Endodermal cell (in vitro differentiated cells): ENCODE results near the gene FIBCD1. TPM values are rescaled to one million over a fixed set of nuclear protein-coding genes. Genes with fewer than 3 reads are reported as not detected.

Experiments
- DNase-seq: peaks from one replicate; pipeline ENCODE4 v3.0.0-alpha.2; 2017
- H3K27ac ChIP-seq: 2 replicates; pipeline ENCODE4 v1.5.1; 2013; ENCODE audit warnings: mild to moderate bottlenecking, low read depth, low read length, moderate library complexity
- H3K27me3 ChIP-seq: 2 replicates; pipeline ENCODE4 v1.6.1; 2013; ENCODE audit warnings: mild to moderate bottlenecking, low read length, moderate library complexity; ENCODE audit not compliant: insufficient read depth, control insufficient read depth, poor library complexity, severe bottlenecking
- H3K36me3 ChIP-seq: 2 replicates; pipeline ENCODE4 v1.7.0; 2013; ENCODE audit warnings: mild to moderate bottlenecking, low read length, moderate library complexity; ENCODE audit not compliant: control insufficient read depth, insufficient read depth
- H3K4me1 ChIP-seq: one replicate; pipeline ENCODE4 v1.7.0; 2013; ENCODE audit warnings: low read length; ENCODE audit not compliant: control insufficient read depth, insufficient read depth
- H3K4me3 ChIP-seq: 2 replicates; pipeline ENCODE4 v1.5.1; 2013; ENCODE audit warnings: mild to moderate bottlenecking, low read length, moderate library complexity
- H3K9ac ChIP-seq: 2 replicates; pipeline ENCODE4 v1.6.1; 2013; ENCODE audit warnings: mild to moderate bottlenecking, low read length, moderate library complexity; ENCODE audit not compliant: poor library complexity, severe bottlenecking; ENCODE audit errors: extremely low read depth
- H3K9me3 ChIP-seq: 2 replicates; pipeline ENCODE4 v1.6.1; 2013; ENCODE audit warnings: mild to moderate bottlenecking, low read length, moderate library complexity; ENCODE audit not compliant: control insufficient read depth
- H3K27ac Mint-ChIP-seq: 2 replicates; pipeline ENCODE4 v1.8.0; 2020; ENCODE audit warnings: mixed read lengths
- H3K27me3 Mint-ChIP-seq: 2 replicates; pipeline ENCODE4 v1.8.0; 2021; ENCODE audit warnings: mild to moderate bottlenecking, mixed read lengths; ENCODE audit not compliant: insufficient read depth
- H3K36me3 Mint-ChIP-seq: 2 replicates; pipeline ENCODE4 v1.8.0; 2020; ENCODE audit warnings: low read depth, mixed read lengths
- H3K4me1 Mint-ChIP-seq: 2 replicates; pipeline ENCODE4 v1.8.0; 2020; ENCODE audit warnings: mixed read lengths
- H3K4me3 Mint-ChIP-seq: 2 replicates; pipeline ENCODE4 v1.8.0; 2020; ENCODE audit warnings: mild to moderate bottlenecking, moderate library complexity, mixed read lengths
- H3K9me3 Mint-ChIP-seq: 2 replicates; pipeline ENCODE4 v1.8.0; 2020; ENCODE audit warnings: mild to moderate bottlenecking, mixed read lengths
- WGBS, 2 experiments: methylation state at CpG; one replicate each; pipeline versions ENCODE4 v1.1.5 to v1.1.7; 2013; ENCODE audit warnings: missing lambda C conversion rate in 2 of 2, mixed read lengths in 1 of 2; ENCODE audit not compliant: insufficient coverage in 1 of 2, insufficient read length in 1 of 2; 5-methylcytosine and 5-hydroxymethylcytosine counted together
- total RNA-seq, 2 donors: library from RNA; stranded (reverse); fragmentation: NEBNext Ultra II Directional in 1 of 2; extraction: Animal tissue kit (Norgen Biotek cat#: 25700) in 1 of 2; gene quantifications; 2 replicates in 1 of 2; 3 replicates in 1 of 2; pipeline ENCODE4 v1.2.1, GENCODE V29; 2021
- TF ChIP-seq, protein P1 (sequence below): fragments of 200-600 bp; sonication (generic); conservative IDR thresholded peaks from 2 replicates; pipeline ENCODE4 v1.5.0; 2021; ENCODE audit warnings: antibody characterized with exemption, mild to moderate bottlenecking

FIBCD1 gene
- total RNA-seq, 2 donors from 2014 or later = 2.8 to 3.7 TPM

DNA sequence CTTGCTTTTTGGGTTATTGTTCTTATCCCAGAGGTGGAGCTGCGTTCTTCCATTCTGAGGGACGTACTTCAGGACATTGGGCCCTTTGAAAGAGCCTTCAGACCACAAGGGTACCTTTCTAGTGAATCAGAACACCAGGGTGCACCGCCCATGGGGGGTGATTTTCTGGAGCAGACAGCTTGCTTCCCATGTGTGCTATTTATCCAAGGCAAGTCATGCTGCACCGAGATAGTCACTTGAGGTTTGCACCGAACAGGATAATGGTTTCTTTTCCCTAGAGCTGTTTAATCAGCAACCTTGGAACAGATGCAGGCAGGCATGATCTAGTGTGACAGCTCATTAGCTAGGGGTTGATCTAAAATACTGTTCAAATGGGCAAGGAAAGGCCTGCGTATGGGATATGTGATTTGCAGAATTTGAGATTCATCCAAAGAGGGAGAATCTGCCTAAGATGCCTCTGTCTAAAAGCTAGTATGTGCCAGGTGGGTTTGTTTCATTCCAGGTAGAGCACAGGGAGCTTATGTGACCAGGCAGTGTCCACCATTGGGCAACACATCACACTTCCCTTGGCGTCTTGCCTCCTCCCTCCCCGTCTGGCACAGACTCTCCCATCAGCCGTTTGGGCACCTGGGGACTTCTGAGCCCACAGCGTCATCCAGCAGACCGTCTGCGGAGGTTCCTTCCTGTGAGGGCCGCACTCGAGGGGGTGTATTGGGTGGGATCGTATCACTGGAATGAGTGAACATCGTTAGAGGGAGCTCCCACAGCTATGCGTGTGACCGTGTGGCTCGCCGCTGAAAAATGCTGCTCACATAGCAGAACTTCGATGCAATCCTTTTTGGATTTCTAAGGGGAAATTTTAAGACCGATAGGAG is 80.9 kb downstream of the FIBCD1 start:
- Histone ChIP-seq H3K36me3 (peaks cover 66% of the 10 kb centered on the region), H3K4me3 (no peak overlapping the region), H3K27me3 (no peaks in the 10 kb centered on the region), H3K4me1 (no peaks in the 10 kb centered on the region), H3K9ac (no peak overlapping the region), H3K9me3 (no peaks in the 10 kb centered on the region), H3K27ac (peak overlapping the region; percentile 12)
- no peaks in the 10 kb centered on the region for H3K9me3 Mint-ChIP-seq
- no peak overlapping the region for H3K4me3 Mint-ChIP-seq
- H3K4me1 Mint-ChIP-seq = peaks cover 20% of the 10 kb centered on the region
- TF ChIP-seq, protein P1, sequence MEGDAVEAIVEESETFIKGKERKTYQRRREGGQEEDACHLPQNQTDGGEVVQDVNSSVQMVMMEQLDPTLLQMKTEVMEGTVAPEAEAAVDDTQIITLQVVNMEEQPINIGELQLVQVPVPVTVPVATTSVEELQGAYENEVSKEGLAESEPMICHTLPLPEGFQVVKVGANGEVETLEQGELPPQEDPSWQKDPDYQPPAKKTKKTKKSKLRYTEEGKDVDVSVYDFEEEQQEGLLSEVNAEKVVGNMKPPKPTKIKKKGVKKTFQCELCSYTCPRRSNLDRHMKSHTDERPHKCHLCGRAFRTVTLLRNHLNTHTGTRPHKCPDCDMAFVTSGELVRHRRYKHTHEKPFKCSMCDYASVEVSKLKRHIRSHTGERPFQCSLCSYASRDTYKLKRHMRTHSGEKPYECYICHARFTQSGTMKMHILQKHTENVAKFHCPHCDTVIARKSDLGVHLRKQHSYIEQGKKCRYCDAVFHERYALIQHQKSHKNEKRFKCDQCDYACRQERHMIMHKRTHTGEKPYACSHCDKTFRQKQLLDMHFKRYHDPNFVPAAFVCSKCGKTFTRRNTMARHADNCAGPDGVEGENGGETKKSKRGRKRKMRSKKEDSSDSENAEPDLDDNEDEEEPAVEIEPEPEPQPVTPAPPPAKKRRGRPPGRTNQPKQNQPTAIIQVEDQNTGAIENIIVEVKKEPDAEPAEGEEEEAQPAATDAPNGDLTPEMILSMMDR = no peak
- DNase-seq = no peak
- WGBS, 2 experiments = 89 to 91% methylated on average over 19 to 22 of the region's 22 CpGs
- H3K27ac Mint-ChIP-seq = peak overlapping the region; percentile 83
- H3K27me3 Mint-ChIP-seq = no peaks in the 10 kb centered on the region
- H3K36me3 Mint-ChIP-seq = peaks cover 45% of the 10 kb centered on the region

DNA sequence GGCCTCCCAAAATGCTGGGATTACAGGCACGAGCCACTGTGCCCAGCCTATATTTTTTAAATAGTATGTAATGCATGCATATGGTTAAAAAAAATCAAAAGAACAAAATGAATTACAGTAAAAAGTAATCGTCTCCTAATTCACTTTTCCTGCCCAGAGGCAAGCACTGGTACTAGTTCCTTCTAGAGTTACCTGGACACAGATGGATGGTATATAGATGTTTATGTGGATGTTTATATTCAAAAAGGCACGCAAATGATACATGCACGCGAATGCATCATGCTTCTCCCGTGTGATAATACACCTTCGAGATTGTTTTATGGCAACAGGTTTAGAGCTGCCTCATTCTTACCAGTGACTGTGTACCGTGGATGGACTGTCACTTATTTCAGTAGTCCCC is 82.6 kb downstream of the FIBCD1 start:
- peaks cover 46% of the 10 kb centered on the region for H3K36me3 Mint-ChIP-seq
- no peak overlapping the region for H3K4me3 ChIP-seq
- TF ChIP-seq, protein P1 = no peak
- no peak overlapping the region for H3K27ac Mint-ChIP-seq
- no peak overlapping the region for H3K9ac ChIP-seq
- H3K4me3 Mint-ChIP-seq = no peak overlapping the region
- H3K27ac ChIP-seq = no peak overlapping the region
- H3K27me3 ChIP-seq = no peaks in the 10 kb centered on the region
- H3K27me3 Mint-ChIP-seq = no peaks in the 10 kb centered on the region
- no peaks in the 10 kb centered on the region for H3K9me3 Mint-ChIP-seq
- 96 to 98% methylated on average over 7 to 8 of the region's 8 CpGs for WGBS, 2 experiments
- H3K36me3 ChIP-seq = peaks cover 58% of the 10 kb centered on the region
- no peak for DNase-seq
- H3K4me1 ChIP-seq = no peaks in the 10 kb centered on the region
- peaks cover 20% of the 10 kb centered on the region for H3K4me1 Mint-ChIP-seq
- H3K9me3 ChIP-seq = no peaks in the 10 kb centered on the region

DNA sequence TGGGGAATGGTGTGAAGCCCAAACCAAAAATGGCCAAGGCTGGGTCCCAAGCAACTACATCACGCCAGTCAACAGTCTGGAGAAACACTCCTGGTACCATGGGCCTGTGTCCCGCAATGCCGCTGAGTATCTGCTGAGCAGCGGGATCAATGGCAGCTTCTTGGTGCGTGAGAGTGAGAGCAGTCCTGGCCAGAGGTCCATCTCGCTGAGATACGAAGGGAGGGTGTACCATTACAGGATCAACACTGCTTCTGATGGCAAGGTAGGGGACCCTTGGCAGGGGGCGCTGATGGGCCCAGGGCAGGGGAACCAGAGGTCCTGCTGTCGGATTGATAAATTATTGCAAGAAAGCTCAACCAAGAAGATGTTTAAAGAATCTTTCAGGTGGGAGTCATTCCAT is 84.2 kb downstream of the FIBCD1 start:
- Histone ChIP-seq H3K27ac (no peak overlapping the region), H3K9me3 (no peaks in the 10 kb centered on the region), H3K27me3 (no peaks in the 10 kb centered on the region), H3K9ac (no peak overlapping the region), H3K4me1 (no peaks in the 10 kb centered on the region), H3K36me3 (peaks cover 51% of the 10 kb centered on the region), H3K4me3 (no peak overlapping the region)
- TF ChIP-seq, protein P1 = peak; percentile 53
- Mint-ChIP-seq H3K4me3 (no peak overlapping the region), H3K4me1 (peaks cover 13% of the 10 kb centered on the region), H3K27me3 (no peaks in the 10 kb centered on the region), H3K36me3 (peaks cover 44% of the 10 kb centered on the region), H3K27ac (peak overlapping the region; percentile 76), H3K9me3 (no peaks in the 10 kb centered on the region)
- 94 to 96% methylated on average over 9 of the region's 9 CpGs for WGBS, 2 experiments
- DNase-seq = no peak
